ENCODE data around the gene STAT3.

The STAT3 gene

GRCh38 chr17:42317266-42317845 lies 70.9 kb downstream of the STAT3 start:
- Histone ChIP-seq H3K36me3 (ENCODE audit: insufficient read depth, low read length) (peaks cover 26% of the 10 kb centered on the region), H3K27ac (ENCODE audit: low read length) (no peak overlapping the region), H3K79me2 (ENCODE audit: insufficient read depth, low read length) (no peaks in the 10 kb centered on the region), H3K9me3 (ENCODE audit: insufficient read depth, low read length, severe bottlenecking) (no peaks in the 10 kb centered on the region), H4K20me1 (ENCODE audit: insufficient read depth, low read length) (peaks cover 8% of the 10 kb centered on the region; the same call in 1 of the 2 replicates), H3K27me3 (ENCODE audit: insufficient read depth, low read length, poor library complexity) (no peaks in the 10 kb centered on the region), H3K4me2 (ENCODE audit: insufficient read depth, low read length) (no peak overlapping the region), H3K4me3 (ENCODE audit: low read depth in 1 of 2, low read length in 2 of 2) (no peak overlapping the region), H2AFZ (ENCODE audit: low read depth, low read length) (no peak overlapping the region), H3K4me1 (ENCODE audit: insufficient read depth, low read length) (peaks cover 20% of the 10 kb centered on the region), H3K9ac (ENCODE audit: low read depth, low read length) (no peak overlapping the region)
- no peak for DNase-seq
- ATAC-seq (ENCODE audit: insufficient read depth, low read depth): no peak
- TF ChIP-seq EZH2 (IDR thresholded peaks at IDR 0.05; ENCODE audit: borderline replicate concordance, low read depth, low read length, severe bottlenecking): no peak
- TF ChIP-seq CTCF (IDR thresholded peaks at IDR 0.05; ENCODE audit: borderline replicate concordance, extremely low read depth, low read length, poor library complexity, severe bottlenecking): no peak

DNA sequence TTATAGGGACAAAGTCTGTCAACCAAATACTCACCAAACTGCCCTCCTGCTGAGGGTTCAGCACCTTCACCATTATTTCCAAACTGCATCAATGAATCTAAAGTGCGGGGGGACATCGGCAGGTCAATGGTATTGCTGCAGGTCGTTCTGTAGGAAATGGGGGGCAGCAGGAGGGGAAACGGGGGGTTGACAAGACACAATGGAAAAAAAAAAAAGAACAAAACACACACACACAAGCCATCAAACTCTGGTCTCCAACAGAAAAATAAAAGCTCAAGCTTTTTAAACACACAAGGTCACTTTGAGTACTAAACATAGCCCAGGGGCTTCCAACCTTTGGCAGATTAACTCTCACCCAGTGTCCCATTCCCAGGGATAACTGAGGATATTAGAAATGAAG lies 71.5 kb downstream of the STAT3 start:
- Histone ChIP-seq H2AFZ (ENCODE audit: low read depth, low read length) (no peak overlapping the region), H3K27ac (ENCODE audit: low read length) (no peak overlapping the region), H3K9me3 (ENCODE audit: insufficient read depth, low read length, severe bottlenecking) (no peaks in the 10 kb centered on the region), H3K9ac (ENCODE audit: low read depth, low read length) (no peak overlapping the region), H3K36me3 (ENCODE audit: insufficient read depth, low read length) (peaks cover 22% of the 10 kb centered on the region; the same call in 1 of the 2 replicates), H3K4me1 (ENCODE audit: insufficient read depth, low read length) (peaks cover 26% of the 10 kb centered on the region), H4K20me1 (ENCODE audit: insufficient read depth, low read length) (peaks cover 8% of the 10 kb centered on the region; the same call in 1 of the 2 replicates), H3K27me3 (ENCODE audit: insufficient read depth, low read length, poor library complexity) (no peaks in the 10 kb centered on the region), H3K4me3 (ENCODE audit: low read depth in 1 of 2, low read length in 2 of 2) (no peak overlapping the region), H3K4me2 (ENCODE audit: insufficient read depth, low read length) (no peak overlapping the region), H3K79me2 (ENCODE audit: insufficient read depth, low read length) (no peaks in the 10 kb centered on the region)
- DNase-seq (no peak), ATAC-seq (ENCODE audit: insufficient read depth, low read depth) (no peak)
- TF ChIP-seq CTCF (IDR thresholded peaks at IDR 0.05; ENCODE audit: borderline replicate concordance, extremely low read depth, low read length, poor library complexity, severe bottlenecking): no peak
- no peak for TF ChIP-seq EZH2 (IDR thresholded peaks at IDR 0.05; ENCODE audit: borderline replicate concordance, low read depth, low read length, severe bottlenecking)

DNA sequence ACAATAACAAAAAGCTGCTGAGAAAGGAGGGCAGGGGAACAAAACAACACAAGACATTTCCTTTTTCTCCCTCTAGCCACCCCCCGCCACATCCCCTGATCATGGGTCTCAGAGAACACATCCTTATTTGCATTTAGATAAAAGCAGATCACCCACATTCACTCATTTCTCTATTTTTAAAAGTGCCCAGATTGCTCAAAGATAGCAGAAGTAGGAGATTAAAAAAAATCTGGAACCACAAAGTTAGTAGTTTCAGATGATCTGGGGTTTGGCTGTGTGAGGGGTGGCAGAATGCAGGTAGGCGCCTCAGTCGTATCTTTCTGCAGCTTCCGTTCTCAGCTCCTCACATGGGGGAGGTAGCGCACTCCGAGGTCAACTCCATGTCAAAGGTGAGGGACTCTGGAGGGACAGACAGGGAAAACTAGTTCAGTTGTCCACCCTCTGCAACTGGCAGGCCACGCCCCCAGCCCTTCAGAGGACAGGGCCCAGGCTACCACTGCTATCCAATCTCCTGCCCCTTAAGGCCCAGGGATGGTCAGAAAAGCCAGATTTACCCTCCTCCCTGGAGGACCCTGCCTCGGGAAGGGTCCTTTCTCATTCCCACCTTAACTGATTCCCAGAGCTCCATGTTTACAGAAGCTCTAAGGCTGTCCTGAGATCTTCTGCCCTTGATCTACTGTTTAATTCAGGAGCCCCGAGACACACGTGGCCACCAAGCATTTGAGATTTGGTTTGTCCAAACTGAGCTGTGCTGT lies 72.7 kb downstream of the STAT3 start:
- Histone ChIP-seq H3K27me3 (ENCODE audit: insufficient read depth, low read length, poor library complexity) (no peaks in the 10 kb centered on the region), H3K4me2 (ENCODE audit: insufficient read depth, low read length) (no peak overlapping the region), H3K27ac (ENCODE audit: low read length) (no peak overlapping the region), H3K9me3 (ENCODE audit: insufficient read depth, low read length, severe bottlenecking) (no peaks in the 10 kb centered on the region), H3K9ac (ENCODE audit: low read depth, low read length) (no peak overlapping the region), H3K36me3 (ENCODE audit: insufficient read depth, low read length) (peaks cover 22% of the 10 kb centered on the region; the same call in 1 of the 2 replicates), H2AFZ (ENCODE audit: low read depth, low read length) (no peak overlapping the region), H3K4me1 (ENCODE audit: insufficient read depth, low read length) (peaks cover 29% of the 10 kb centered on the region), H4K20me1 (ENCODE audit: insufficient read depth, low read length) (peaks cover 8% of the 10 kb centered on the region; the same call in 1 of the 2 replicates), H3K4me3 (ENCODE audit: low read depth in 1 of 2, low read length in 2 of 2) (no peak overlapping the region), H3K79me2 (ENCODE audit: insufficient read depth, low read length) (no peaks in the 10 kb centered on the region)
- no peak for TF ChIP-seq EZH2 (IDR thresholded peaks at IDR 0.05; ENCODE audit: borderline replicate concordance, low read depth, low read length, severe bottlenecking)
- TF ChIP-seq CTCF (IDR thresholded peaks at IDR 0.05; ENCODE audit: borderline replicate concordance, extremely low read depth, low read length, poor library complexity, severe bottlenecking): no peak
- DNase-seq (no peak), ATAC-seq (ENCODE audit: insufficient read depth, low read depth) (no peak)
